Hepatocyte (in vitro differentiated cells): ENCODE results near the gene TCEAL4. TPM values are rescaled to one million over a fixed set of nuclear protein-coding genes. Genes with fewer than 3 reads are reported as not detected.

Source experiments
- DNase-seq: peaks from one replicate; pipeline ENCODE4 v3.0.0-alpha.2; 2016; ENCODE audit warnings: low spot score
- H2AFZ ChIP-seq: fragments of 200-600 bp; sonication (generic); 2 replicates; pipeline ENCODE4 v1.6.0; 2016; ENCODE audit warnings: antibody characterized with exemption, mild to moderate bottlenecking
- H3K27ac ChIP-seq: fragments of 200-600 bp; sonication (generic); 2 replicates; pipeline ENCODE4 v1.5.1; 2016; ENCODE audit warnings: mild to moderate bottlenecking
- H3K27me3 ChIP-seq: fragments of 200-600 bp; sonication (generic); 2 replicates; pipeline ENCODE4 v1.6.1; 2016
- H3K36me3 ChIP-seq: fragments of 200-600 bp; sonication (generic); replicated peaks from 2 replicates; pipeline ENCODE4 v1.5.1; 2016; ENCODE audit warnings: low read depth; ENCODE audit not compliant: insufficient read depth
- H3K4me1 ChIP-seq: fragments of 200-600 bp; sonication (generic); 2 replicates; pipeline ENCODE4 v1.5.1; 2016; ENCODE audit warnings: mild to moderate bottlenecking, moderate library complexity; ENCODE audit not compliant: insufficient read depth
- H3K4me2 ChIP-seq: fragments of 200-600 bp; sonication (generic); 2 replicates; pipeline ENCODE4 v1.6.0; 2016
- H3K4me3 ChIP-seq: fragments of 200-600 bp; sonication (generic); 2 replicates; pipeline ENCODE4 v1.5.1; 2016; ENCODE audit warnings: mild to moderate bottlenecking
- H3K79me2 ChIP-seq: fragments of 200-600 bp; sonication (generic); 2 replicates; pipeline ENCODE4 v1.6.0; 2017; ENCODE audit warnings: mild to moderate bottlenecking
- H3K9me2 ChIP-seq: fragments of 200-600 bp; sonication (generic); replicated peaks from 2 replicates; pipeline ENCODE4 v1.6.0; 2017; ENCODE audit warnings: mild to moderate bottlenecking; ENCODE audit not compliant: insufficient read depth
- H3K9me3 ChIP-seq: fragments of 200-600 bp; sonication (generic); 2 replicates; pipeline ENCODE4 v1.5.1; 2016; ENCODE audit warnings: low read depth, mild to moderate bottlenecking
- H4K20me1 ChIP-seq: fragments of 200-600 bp; sonication (generic); 2 replicates; pipeline ENCODE4 v1.6.0; 2016; ENCODE audit warnings: mild to moderate bottlenecking; ENCODE audit not compliant: insufficient read depth, poor library complexity, severe bottlenecking
- EZH2 ChIP-seq: fragments of 200-600 bp; sonication (generic); IDR thresholded peaks from 2 replicates; pipeline ENCODE4 v1.6.1; 2016; ENCODE audit warnings: antibody characterized with exemption, mild to moderate bottlenecking, borderline replicate concordance
- EZH2phosphoT487 ChIP-seq: fragments of 200-600 bp; sonication (generic); IDR thresholded peaks from one replicate; pipeline ENCODE4 v1.6.1; 2018; ENCODE audit warnings: antibody characterized with exemption, mild to moderate bottlenecking, low read depth, moderate library complexity; ENCODE audit not compliant: unreplicated experiment, severe bottlenecking
- WGBS: methylation state at CpG from one replicate; pipeline ENCODE4 v1.1.6; 2016; ENCODE audit warnings: low lambda C conversion rate; ENCODE audit errors: missing lambda C conversion rate; 5-methylcytosine and 5-hydroxymethylcytosine counted together
- polyA plus RNA-seq: library from polyadenylated mRNA; unstranded; fragments of >200 nt; fragmentation: Nextera tagmentation; extraction: Ambion mirVana; gene quantifications from 2 replicates; pipeline ENCODE4 v1.2.1, GENCODE V29; 2016
- total RNA-seq: library from RNA; depleted of rRNA; stranded (reverse); fragments of >200 nt; gene quantifications from 2 replicates; pipeline ENCODE4 v1.2.3, GENCODE V29; 2014
- TF ChIP-seq, protein P1 (sequence below): fragments of 200-600 bp; sonication (generic); IDR thresholded peaks from 2 replicates; pipeline ENCODE4 v1.5.1; 2016; ENCODE audit warnings: antibody characterized with exemption, mild to moderate bottlenecking; ENCODE audit not compliant: poor library complexity

The TCEAL4 gene
- total and polyA plus RNA-seq, 2 experiments from 2014 or later: 84.2 to 171 TPM

DNA sequence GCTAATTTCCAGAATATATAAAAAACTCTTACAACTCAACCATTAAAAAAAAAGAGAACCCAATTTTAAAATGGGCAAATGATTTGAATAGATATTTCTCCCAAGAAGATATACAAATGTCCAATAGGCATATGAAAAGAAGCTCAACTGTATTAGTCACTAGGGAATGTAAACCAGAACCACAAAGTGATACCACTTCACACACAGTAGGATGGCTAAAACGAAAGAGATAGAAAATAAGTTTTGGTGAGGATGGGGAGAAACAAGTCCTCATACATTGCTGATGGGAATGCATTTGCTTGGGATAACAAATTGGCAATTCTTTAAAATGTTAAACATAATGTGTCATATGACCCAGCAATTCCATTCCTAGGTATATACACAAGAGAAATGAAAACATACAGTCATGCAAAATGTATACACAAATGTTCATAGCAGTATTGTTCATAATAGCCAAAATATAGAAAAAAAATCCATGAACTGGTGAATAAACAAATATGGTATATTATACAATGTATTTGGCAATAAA lies 28.1 kb downstream of the TCEAL4 start:
- Histone ChIP-seq H3K79me2 (peaks cover 45% of the 10 kb centered on the region), H3K4me3 (no peak overlapping the region), H3K9me2 (no peaks in the 10 kb centered on the region), H3K27me3 (no peaks in the 10 kb centered on the region), H4K20me1 (no peaks in the 10 kb centered on the region), H3K9me3 (no peaks in the 10 kb centered on the region), H3K4me2 (no peak overlapping the region), H3K36me3 (no peaks in the 10 kb centered on the region), H3K27ac (no peak overlapping the region), H3K4me1 (no peaks in the 10 kb centered on the region), H2AFZ (no peak overlapping the region)
- no peak for DNase-seq
- 85% methylated on average over 1 of the region's 1 CpG for WGBS
- TF ChIP-seq, protein P1, sequence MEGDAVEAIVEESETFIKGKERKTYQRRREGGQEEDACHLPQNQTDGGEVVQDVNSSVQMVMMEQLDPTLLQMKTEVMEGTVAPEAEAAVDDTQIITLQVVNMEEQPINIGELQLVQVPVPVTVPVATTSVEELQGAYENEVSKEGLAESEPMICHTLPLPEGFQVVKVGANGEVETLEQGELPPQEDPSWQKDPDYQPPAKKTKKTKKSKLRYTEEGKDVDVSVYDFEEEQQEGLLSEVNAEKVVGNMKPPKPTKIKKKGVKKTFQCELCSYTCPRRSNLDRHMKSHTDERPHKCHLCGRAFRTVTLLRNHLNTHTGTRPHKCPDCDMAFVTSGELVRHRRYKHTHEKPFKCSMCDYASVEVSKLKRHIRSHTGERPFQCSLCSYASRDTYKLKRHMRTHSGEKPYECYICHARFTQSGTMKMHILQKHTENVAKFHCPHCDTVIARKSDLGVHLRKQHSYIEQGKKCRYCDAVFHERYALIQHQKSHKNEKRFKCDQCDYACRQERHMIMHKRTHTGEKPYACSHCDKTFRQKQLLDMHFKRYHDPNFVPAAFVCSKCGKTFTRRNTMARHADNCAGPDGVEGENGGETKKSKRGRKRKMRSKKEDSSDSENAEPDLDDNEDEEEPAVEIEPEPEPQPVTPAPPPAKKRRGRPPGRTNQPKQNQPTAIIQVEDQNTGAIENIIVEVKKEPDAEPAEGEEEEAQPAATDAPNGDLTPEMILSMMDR: no peak
- TF ChIP-seq EZH2phosphoT487: no peak
- TF ChIP-seq EZH2: no peak

DNA sequence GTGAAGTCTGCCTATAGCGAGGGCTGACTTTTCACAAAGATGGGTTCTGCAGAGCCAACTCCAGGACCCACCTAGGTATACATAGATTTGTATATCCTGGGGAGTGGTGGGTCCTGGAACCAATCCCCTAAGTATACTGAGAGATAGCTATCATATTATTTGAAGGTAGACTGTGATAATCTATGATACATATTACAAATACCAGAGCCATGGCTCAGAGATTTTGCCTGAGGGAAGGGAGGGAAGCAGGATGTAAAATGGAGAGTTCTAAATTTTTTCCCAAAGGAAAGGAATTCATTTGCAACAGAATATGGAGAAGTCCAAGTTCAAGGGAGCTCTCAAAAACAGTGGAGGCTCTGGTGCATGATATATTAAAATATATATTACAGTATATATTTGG lies 29.7 kb downstream of the TCEAL4 start:
- Histone ChIP-seq H3K36me3 (no peaks in the 10 kb centered on the region), H3K9me3 (no peaks in the 10 kb centered on the region), H3K4me2 (no peak overlapping the region), H3K27ac (no peak overlapping the region), H4K20me1 (no peaks in the 10 kb centered on the region), H3K4me1 (no peaks in the 10 kb centered on the region), H3K4me3 (no peak overlapping the region), H2AFZ (no peak overlapping the region), H3K79me2 (peaks cover 54% of the 10 kb centered on the region), H3K27me3 (no peaks in the 10 kb centered on the region), H3K9me2 (no peaks in the 10 kb centered on the region)
- DNase-seq: no peak
- WGBS: 96% methylated on average over 1 of the region's 1 CpG
- no peak for TF ChIP-seq EZH2phosphoT487
- TF ChIP-seq EZH2: no peak
- TF ChIP-seq, protein P1: no peak

DNA sequence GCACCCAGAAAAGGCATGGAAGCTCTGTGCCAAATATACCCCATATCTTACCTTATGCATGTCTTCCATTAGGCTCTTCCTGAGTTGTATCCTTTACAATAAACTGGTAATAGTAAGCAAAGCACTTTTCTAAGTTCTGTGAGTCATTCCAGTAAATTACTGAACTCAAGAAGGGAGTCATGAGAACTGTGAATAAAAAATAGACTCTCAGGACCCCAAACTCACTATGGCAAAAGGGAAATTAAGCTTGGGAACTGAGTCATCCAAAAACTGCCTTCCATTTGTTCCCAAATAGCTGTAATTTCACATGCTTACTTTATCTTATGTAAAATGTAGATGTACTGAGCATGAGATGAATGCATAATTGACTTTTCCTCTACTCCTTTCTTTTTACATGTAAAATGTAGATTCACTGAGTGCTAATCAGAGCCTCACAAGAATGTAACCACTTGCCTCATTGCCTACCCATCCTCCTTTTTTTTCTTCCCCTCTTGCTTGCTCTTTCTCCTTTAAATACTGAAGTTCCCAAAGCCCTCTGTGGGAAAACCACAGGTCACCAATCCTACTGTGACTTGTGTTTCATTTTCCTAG lies 30.6 kb downstream of the TCEAL4 start:
- Histone ChIP-seq H3K9me2 (no peaks in the 10 kb centered on the region), H3K9me3 (no peaks in the 10 kb centered on the region), H3K4me3 (no peak overlapping the region), H4K20me1 (no peaks in the 10 kb centered on the region), H3K36me3 (peaks cover 2% of the 10 kb centered on the region), H3K4me1 (no peaks in the 10 kb centered on the region), H3K27ac (no peak overlapping the region), H3K27me3 (no peaks in the 10 kb centered on the region), H3K79me2 (peaks cover 63% of the 10 kb centered on the region), H2AFZ (no peak overlapping the region), H3K4me2 (no peak overlapping the region)
- TF ChIP-seq EZH2 (no peak), EZH2phosphoT487 (no peak)
- TF ChIP-seq, protein P1: no peak
- DNase-seq: no peak

DNA sequence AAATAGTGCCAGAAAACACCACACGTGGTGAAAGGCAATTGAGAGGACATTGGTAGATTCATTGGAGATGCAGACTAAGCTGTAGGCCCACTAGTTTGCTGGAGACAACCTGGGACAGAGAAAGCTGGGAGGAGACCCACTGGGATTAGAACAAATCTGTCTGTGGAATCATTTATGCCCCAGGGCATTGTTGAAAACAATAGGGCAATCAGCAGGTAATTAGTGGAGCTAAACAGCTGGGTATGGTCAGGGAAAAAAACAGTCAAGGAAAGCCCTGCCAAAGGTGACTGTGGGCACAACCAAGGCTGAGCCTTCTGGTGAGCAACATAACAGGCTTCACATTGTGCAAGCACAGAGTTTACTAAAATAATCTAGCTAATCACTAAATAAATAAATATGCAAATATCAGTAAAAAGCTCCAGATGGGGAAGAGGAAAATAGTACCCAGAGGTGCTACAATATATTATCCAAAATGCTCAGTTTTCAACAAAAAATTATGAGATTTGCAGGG lies 31.4 kb downstream of the TCEAL4 start:
- no peaks in the 10 kb centered on the region for H3K9me3 ChIP-seq
- peaks cover 5% of the 10 kb centered on the region for H3K36me3 ChIP-seq
- no peak overlapping the region for H3K4me2 ChIP-seq
- H2AFZ ChIP-seq: no peak overlapping the region
- H3K4me3 ChIP-seq: no peak overlapping the region
- H3K9me2 ChIP-seq: no peaks in the 10 kb centered on the region
- TF ChIP-seq, protein P1: no peak
- TF ChIP-seq EZH2 (no peak), EZH2phosphoT487 (no peak)
- H3K27me3 ChIP-seq: no peaks in the 10 kb centered on the region
- H3K27ac ChIP-seq: no peak overlapping the region
- DNase-seq: no peak
- WGBS: 21% methylated on average over 1 of the region's 1 CpG
- H4K20me1 ChIP-seq: no peaks in the 10 kb centered on the region
- no peaks in the 10 kb centered on the region for H3K4me1 ChIP-seq
- peaks cover 64% of the 10 kb centered on the region for H3K79me2 ChIP-seq
